Measurements from ENCODE around the gene TPRN.

- no peak for TF ChIP-seq POLR2A (IDR thresholded peaks at IDR 0.05)
- TF ChIP-seq, protein P1, sequence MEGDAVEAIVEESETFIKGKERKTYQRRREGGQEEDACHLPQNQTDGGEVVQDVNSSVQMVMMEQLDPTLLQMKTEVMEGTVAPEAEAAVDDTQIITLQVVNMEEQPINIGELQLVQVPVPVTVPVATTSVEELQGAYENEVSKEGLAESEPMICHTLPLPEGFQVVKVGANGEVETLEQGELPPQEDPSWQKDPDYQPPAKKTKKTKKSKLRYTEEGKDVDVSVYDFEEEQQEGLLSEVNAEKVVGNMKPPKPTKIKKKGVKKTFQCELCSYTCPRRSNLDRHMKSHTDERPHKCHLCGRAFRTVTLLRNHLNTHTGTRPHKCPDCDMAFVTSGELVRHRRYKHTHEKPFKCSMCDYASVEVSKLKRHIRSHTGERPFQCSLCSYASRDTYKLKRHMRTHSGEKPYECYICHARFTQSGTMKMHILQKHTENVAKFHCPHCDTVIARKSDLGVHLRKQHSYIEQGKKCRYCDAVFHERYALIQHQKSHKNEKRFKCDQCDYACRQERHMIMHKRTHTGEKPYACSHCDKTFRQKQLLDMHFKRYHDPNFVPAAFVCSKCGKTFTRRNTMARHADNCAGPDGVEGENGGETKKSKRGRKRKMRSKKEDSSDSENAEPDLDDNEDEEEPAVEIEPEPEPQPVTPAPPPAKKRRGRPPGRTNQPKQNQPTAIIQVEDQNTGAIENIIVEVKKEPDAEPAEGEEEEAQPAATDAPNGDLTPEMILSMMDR (IDR thresholded peaks at IDR 0.05), result peak; percentile 7 to 74 (median 57)
Observed at GRCh38 chr9:137176302-137177182, 24.0 kb downstream of the TPRN start.

Measured in body of pancreas (tissue), 4 donors.